Liver (tissue), 9 donors: ENCODE results near the gene CTNS. TPM values are rescaled to one million over a fixed set of nuclear protein-coding genes. Genes with fewer than 3 reads are reported as not detected.

Experiments used
- DNase-seq: peaks from one replicate; pipeline ENCODE4 v3.0.0-alpha.2; 2017; ENCODE audit warnings: low spot score
- H3K27ac ChIP-seq, 2 donors: one replicate each; pipeline ENCODE4 v1.7.0; 2013; ENCODE audit warnings: inconsistent platforms in 2 of 2, low read length in 2 of 2, control low read depth in 1 of 2, low read depth in 1 of 2, mild to moderate bottlenecking in 1 of 2
- H3K27me3 ChIP-seq, 4 donors: one replicate each; pipeline versions ENCODE4 v1.6.1 to v1.7.0; 2013; ENCODE audit warnings: low read length in 3 of 4, inconsistent platforms in 1 of 4, mild to moderate bottlenecking in 1 of 4, moderate library complexity in 1 of 4; ENCODE audit not compliant: control insufficient read depth in 4 of 4, insufficient read depth in 4 of 4
- H3K36me3 ChIP-seq, 4 donors: one replicate each; pipeline versions ENCODE4 v1.6.1 to v1.7.0; 2013; ENCODE audit warnings: low read length in 3 of 4, mild to moderate bottlenecking in 3 of 4, low read depth in 1 of 4, moderate library complexity in 1 of 4; ENCODE audit not compliant: control insufficient read depth in 4 of 4, insufficient read depth in 3 of 4
- H3K4me1 ChIP-seq, 4 donors: one replicate each; pipeline versions ENCODE4 v1.6.1 to v1.7.0; 2013; ENCODE audit warnings: low read length in 3 of 4, mild to moderate bottlenecking in 3 of 4, moderate library complexity in 1 of 4; ENCODE audit not compliant: control insufficient read depth in 4 of 4, insufficient read depth in 4 of 4
- H3K4me3 ChIP-seq, 3 donors: one replicate each; pipeline versions ENCODE4 v1.6.1 to v1.7.0; 2013; ENCODE audit warnings: low read length in 3 of 3, control low read depth in 1 of 3, low read depth in 1 of 3, mild to moderate bottlenecking in 1 of 3
- H3K9ac ChIP-seq, 2 donors: one replicate each; pipeline ENCODE4 v1.7.0; 2013; ENCODE audit warnings: low read length in 2 of 2, mild to moderate bottlenecking in 2 of 2, moderate library complexity in 2 of 2, control low read depth in 1 of 2, low read depth in 1 of 2
- H3K9me3 ChIP-seq, 4 donors: one replicate each; pipeline versions ENCODE4 v1.6.1 to v1.7.0; 2013; ENCODE audit warnings: low read length in 3 of 4; ENCODE audit not compliant: control insufficient read depth in 4 of 4
- ATF3 ChIP-seq: IDR thresholded peaks from 2 replicates; pipeline ENCODE4 v1.6.1; 2016; ENCODE audit warnings: antibody characterized with exemption
- CTCF ChIP-seq: fragments of 150-350 bp; IDR thresholded peaks from 2 replicates; pipeline ENCODE4 v1.5.1; 2017; ENCODE audit warnings: improper control_type of control experiment, low read depth, low read length; ENCODE audit not compliant: missing input control
- EGR1 ChIP-seq, 2 donors: IDR thresholded peaks; 2 replicates each; pipeline ENCODE4 v1.6.1; 2016 to 2018; ENCODE audit warnings: antibody characterized with exemption in 2 of 2, low read depth in 2 of 2
- FOXA1 ChIP-seq: IDR thresholded peaks from 2 replicates; pipeline ENCODE4 v1.6.1; 2016; ENCODE audit warnings: antibody characterized with exemption
- FOXA2 ChIP-seq: IDR thresholded peaks from 2 replicates; pipeline ENCODE4 v1.6.1; 2016; ENCODE audit warnings: antibody characterized with exemption
- GABPA ChIP-seq, 2 donors: IDR thresholded peaks in 1 of 2; conservative IDR thresholded peaks in 1 of 2; 2 replicates each; pipeline ENCODE4 v1.6.1; 2016; ENCODE audit warnings: antibody characterized with exemption in 2 of 2, mild to moderate bottlenecking in 1 of 2, moderate library complexity in 1 of 2
- HNF4A ChIP-seq, 2 donors: conservative IDR thresholded peaks; 2 replicates each; pipeline ENCODE4 v1.6.1; 2016; ENCODE audit warnings: antibody characterized with exemption in 2 of 2, mild to moderate bottlenecking in 2 of 2
- JUND ChIP-seq, 2 donors: IDR thresholded peaks; 2 replicates each; pipeline ENCODE4 v1.6.1; 2016; ENCODE audit warnings: antibody characterized with exemption in 2 of 2
- MAX ChIP-seq: IDR thresholded peaks from 2 replicates; pipeline ENCODE4 v1.6.1; 2016; ENCODE audit warnings: antibody characterized with exemption
- NR2F2 ChIP-seq: IDR thresholded peaks from 2 replicates; pipeline ENCODE4 v1.6.1; 2016; ENCODE audit warnings: antibody characterized with exemption
- RAD21 ChIP-seq, 2 donors: IDR thresholded peaks; 2 replicates each; pipeline ENCODE4 v1.6.1; 2016; ENCODE audit warnings: antibody characterized with exemption in 2 of 2, mild to moderate bottlenecking in 2 of 2
- REST ChIP-seq: IDR thresholded peaks from 2 replicates; pipeline ENCODE4 v1.6.1; 2016; ENCODE audit warnings: antibody characterized with exemption, mild to moderate bottlenecking
- RXRA ChIP-seq, 2 donors: IDR thresholded peaks; 2 replicates each; pipeline ENCODE4 v1.6.1; 2017 to 2018; ENCODE audit warnings: antibody characterized with exemption in 2 of 2, mild to moderate bottlenecking in 1 of 2
- SP1 ChIP-seq: IDR thresholded peaks from 2 replicates; pipeline ENCODE4 v1.6.1; 2018; ENCODE audit warnings: antibody characterized with exemption, mild to moderate bottlenecking
- TAF1 ChIP-seq: conservative IDR thresholded peaks from 2 replicates; pipeline ENCODE4 v1.6.1; 2016; ENCODE audit warnings: antibody characterized with exemption, mild to moderate bottlenecking
- YY1 ChIP-seq: IDR thresholded peaks from 2 replicates; pipeline ENCODE4 v1.6.1; 2016; ENCODE audit warnings: antibody characterized with exemption, mild to moderate bottlenecking
- ZBTB33 ChIP-seq: IDR thresholded peaks from 2 replicates; pipeline ENCODE4 v1.6.1; 2016; ENCODE audit warnings: antibody characterized with exemption
- WGBS: extraction: QIAGEN DNeasy Blood & Tissue Kit; methylation state at CpG from one replicate; pipeline ENCODE4 v1.1.7; 2013; 5-methylcytosine and 5-hydroxymethylcytosine counted together
- polyA plus RNA-seq, 2 donors: library from polyadenylated mRNA; stranded (reverse) in 1 of 2; unstranded in 1 of 2; fragments of 200-250 nt in 1 of 2; fragments of >200 nt in 1 of 2; fragmentation: Nextera tagmentation in 1 of 2; extraction: Ambion mirVana in 1 of 2; gene quantifications; one replicate each; pipeline versions ENCODE4 v1.2.1 to v1.2.3, GENCODE V29; 2013 to 2015
- total RNA-seq, 2 donors: library from RNA; depleted of rRNA; stranded (reverse); fragments of >200 nt; gene quantifications; one replicate each; pipeline ENCODE4 v1.2.3, GENCODE V29; 2014
- donor health status: healthy.
- donor health status: healthy.
- donor health status: healthy.
- donor health status: healthy.
- donor health status: healthy.

The CTNS gene
- total and polyA plus RNA-seq, 4 donors, result 6.6 to 15.3 (median 9.6) TPM

GRCh38 chr17:3590768-3591167, 45.8 kb upstream of the CTNS start:
- TF ChIP-seq REST, result no peak
- no peak for TF ChIP-seq FOXA1
- TF ChIP-seq RAD21 (IDR thresholded peaks at IDR 0.05), result no peak
- no peak for TF ChIP-seq FOXA2
- TF ChIP-seq ZBTB33, result no peak
- no peak for TF ChIP-seq YY1
- TF ChIP-seq JUND (IDR thresholded peaks at IDR 0.05), result no peak
- Histone ChIP-seq H3K36me3 (peaks cover 13 to 70% (median 30%) of the 10 kb centered on the region in 4 donors), H3K27me3 (no peaks in the 10 kb centered on the region), H3K27ac (no peak overlapping the region), H3K9me3 (no peaks in the 10 kb centered on the region), H3K9ac (no peak overlapping the region), H3K4me3 (no peak overlapping the region), H3K4me1 (no peaks in the 10 kb centered on the region)
- WGBS, result 96% methylated on average over 15 of the region's 15 CpGs
- no peak for DNase-seq

GRCh38 chr17:3592216-3592860, 44.2 kb upstream of the CTNS start:
- Histone ChIP-seq H3K9me3 (no peaks in the 10 kb centered on the region), H3K9ac (no peak overlapping the region), H3K4me3 (no peak overlapping the region), H3K27ac (no peak overlapping the region), H3K36me3 (peaks cover 5 to 70% (median 25%) of the 10 kb centered on the region in 4 donors), H3K4me1 (no peaks in the 10 kb centered on the region), H3K27me3 (no peaks in the 10 kb centered on the region)
- WGBS, result 96% methylated on average over 15 of the region's 15 CpGs
- TF ChIP-seq ATF3 (no peak), NR2F2 (no peak), EGR1 (IDR thresholded peaks at IDR 0.05; ENCODE audit: low read depth in 2 of 2) (no peak), GABPA (IDR thresholded peaks at IDR 0.05 in 1 of 2, conservative IDR thresholded peaks at IDR 0.05 in 1 of 2) (no peak), JUND (IDR thresholded peaks at IDR 0.05) (no peak), FOXA2 (no peak), TAF1 (no peak), SP1 (no peak), MAX (no peak), FOXA1 (no peak), RAD21 (IDR thresholded peaks at IDR 0.05) (no peak), HNF4A (conservative IDR thresholded peaks at IDR 0.05) (no peak), REST (no peak), CTCF (no peak), ZBTB33 (no peak), RXRA (IDR thresholded peaks at IDR 0.05) (no peak)
- DNase-seq, result no peak
